ENCODE measurements around the gene PRICKLE4. TPM values are rescaled to one million over a fixed set of nuclear protein-coding genes. Genes with fewer than 3 reads are reported as not detected.

The PRICKLE4 gene
- total RNA-seq, 1 donor from 2014 or later, result 15.5 TPM

- Histone ChIP-seq H3K27me3 (no peaks in the 10 kb centered on the region), H3K4me1 (peaks cover 0 to 19% of the 10 kb centered on the region in 2 donors), H3K9me3 (no peaks in the 10 kb centered on the region), H3K36me3 (no peaks in the 10 kb centered on the region), H3K27ac (no peak overlapping the region), H3K4me3 (no peak overlapping the region)
- TF ChIP-seq CTCF (IDR thresholded peaks at IDR 0.05), result no peak
- intact Hi-C loops (cut with DNase I), result loop anchor here (5.0 to 10.0 kb wide), 2 partner anchors 662 to 825 kb away; partner anchors contain the start of genes NFYA, OARD1 and UBR2
- no peak for DNase-seq (ENCODE audit: low spot score in 2 of 2)
Measured at GRCh38 chr6:41736800-41737555, 43.6 kb upstream of the PRICKLE4 start.

- intact Hi-C loops (cut with DNase I), result loop anchor here (5.0 to 10.0 kb wide), 2 partner anchors 663 to 825 kb away; partner anchors contain the start of genes NFYA, OARD1 and UBR2
- H3K36me3 ChIP-seq, result no peaks in the 10 kb centered on the region
- no peaks in the 10 kb centered on the region for H3K9me3 ChIP-seq
- TF ChIP-seq CTCF (IDR thresholded peaks at IDR 0.05), result no peak
- no peak overlapping the region for H3K27ac ChIP-seq
- no peak for DNase-seq (ENCODE audit: low spot score in 2 of 2)
- peaks cover 0 to 16% of the 10 kb centered on the region in 2 donors for H3K4me1 ChIP-seq
- H3K27me3 ChIP-seq, result no peaks in the 10 kb centered on the region
- H3K4me3 ChIP-seq, result no peak overlapping the region
Measured at GRCh38 chr6:41737591-41738130, 42.9 kb upstream of the PRICKLE4 start.

GRCh38 chr6:41739041-41739440 lies 41.5 kb upstream of the PRICKLE4 start:
- no peak overlapping the region for H3K27ac ChIP-seq
- intact Hi-C loops (cut with DNase I), result loop anchor here (5.0 to 10.0 kb wide), 2 partner anchors 664 to 823 kb away; partner anchors contain the start of genes NFYA, OARD1 and UBR2
- no peaks in the 10 kb centered on the region for H3K27me3 ChIP-seq
- peaks cover 0 to 5% of the 10 kb centered on the region in 2 donors for H3K4me1 ChIP-seq
- no peak for TF ChIP-seq CTCF (IDR thresholded peaks at IDR 0.05)
- no peaks in the 10 kb centered on the region for H3K9me3 ChIP-seq
- H3K36me3 ChIP-seq, result no peaks in the 10 kb centered on the region
- H3K4me3 ChIP-seq, result no peak overlapping the region
- no peak for DNase-seq (ENCODE audit: low spot score in 2 of 2)

GRCh38 chr6:41740366-41741162 lies 40.0 kb upstream of the PRICKLE4 start:
- H3K27ac ChIP-seq, result no peak overlapping the region
- intact Hi-C loops (cut with DNase I), result no loop called here
- H3K36me3 ChIP-seq, result no peaks in the 10 kb centered on the region
- TF ChIP-seq CTCF (IDR thresholded peaks at IDR 0.05), result no peak
- H3K27me3 ChIP-seq, result no peaks in the 10 kb centered on the region
- H3K4me3 ChIP-seq, result no peak overlapping the region
- peaks cover 0 to 5% of the 10 kb centered on the region in 2 donors for H3K4me1 ChIP-seq
- no peaks in the 10 kb centered on the region for H3K9me3 ChIP-seq
- DNase-seq (ENCODE audit: low spot score in 2 of 2), result no peak

- H3K4me1 ChIP-seq, result no peaks in the 10 kb centered on the region
- H3K36me3 ChIP-seq, result no peaks in the 10 kb centered on the region
- intact Hi-C loops (cut with DNase I), result no loop called here
- no peak overlapping the region for H3K27ac ChIP-seq
- no peaks in the 10 kb centered on the region for H3K27me3 ChIP-seq
- TF ChIP-seq CTCF (IDR thresholded peaks at IDR 0.05), result no peak
- H3K4me3 ChIP-seq, result no peak overlapping the region
- DNase-seq (ENCODE audit: low spot score in 2 of 2), result no peak
- no peaks in the 10 kb centered on the region for H3K9me3 ChIP-seq
Measured at GRCh38 chr6:41741625-41742490, 38.7 kb upstream of the PRICKLE4 start.

All from ascending aorta (tissue), 2 donors.